NCI-H2107 (cell line): ENCODE measurements around the gene TMPRSS3.

Experiments
- DNase-seq: peaks from one replicate; lab custom pipeline; 2025; lab: John Stamatoyannopoulos, UW

The TMPRSS3 gene

DNA sequence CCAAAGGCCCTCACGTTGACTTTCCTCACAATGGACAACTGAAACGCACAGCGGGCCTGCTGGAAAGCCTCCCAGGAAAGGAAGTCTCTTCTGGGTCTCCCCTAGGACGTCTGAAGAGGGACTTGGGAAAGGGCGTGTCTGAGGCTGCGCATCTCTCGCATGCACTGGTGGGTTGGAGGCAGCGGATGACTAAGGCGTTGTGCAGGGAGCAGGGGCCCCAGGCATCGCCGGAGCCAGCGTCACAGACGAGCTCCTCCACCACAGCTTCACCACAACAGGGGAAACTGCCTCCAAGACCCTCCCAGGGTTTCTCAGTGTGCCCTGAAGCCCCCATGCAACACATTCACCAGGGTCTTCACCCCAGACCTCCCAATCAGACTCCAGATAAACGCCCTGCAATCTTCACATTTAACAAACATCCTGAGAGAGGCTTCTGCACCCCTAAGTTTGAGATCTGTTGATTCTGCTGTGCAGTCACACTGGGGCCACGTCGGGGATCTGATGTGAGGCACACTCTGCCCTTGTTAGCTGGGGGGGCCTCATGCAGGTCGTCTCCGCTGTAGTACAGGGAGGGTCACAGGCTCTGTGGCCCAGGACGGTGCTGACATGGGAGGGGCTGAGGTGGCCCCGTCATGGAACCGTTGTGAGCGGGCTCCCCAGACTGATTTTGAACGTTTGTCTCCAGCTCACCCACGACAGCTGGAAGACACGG, 22.5 kb downstream of the TMPRSS3 start:
- DNase-seq, result no peak

DNA sequence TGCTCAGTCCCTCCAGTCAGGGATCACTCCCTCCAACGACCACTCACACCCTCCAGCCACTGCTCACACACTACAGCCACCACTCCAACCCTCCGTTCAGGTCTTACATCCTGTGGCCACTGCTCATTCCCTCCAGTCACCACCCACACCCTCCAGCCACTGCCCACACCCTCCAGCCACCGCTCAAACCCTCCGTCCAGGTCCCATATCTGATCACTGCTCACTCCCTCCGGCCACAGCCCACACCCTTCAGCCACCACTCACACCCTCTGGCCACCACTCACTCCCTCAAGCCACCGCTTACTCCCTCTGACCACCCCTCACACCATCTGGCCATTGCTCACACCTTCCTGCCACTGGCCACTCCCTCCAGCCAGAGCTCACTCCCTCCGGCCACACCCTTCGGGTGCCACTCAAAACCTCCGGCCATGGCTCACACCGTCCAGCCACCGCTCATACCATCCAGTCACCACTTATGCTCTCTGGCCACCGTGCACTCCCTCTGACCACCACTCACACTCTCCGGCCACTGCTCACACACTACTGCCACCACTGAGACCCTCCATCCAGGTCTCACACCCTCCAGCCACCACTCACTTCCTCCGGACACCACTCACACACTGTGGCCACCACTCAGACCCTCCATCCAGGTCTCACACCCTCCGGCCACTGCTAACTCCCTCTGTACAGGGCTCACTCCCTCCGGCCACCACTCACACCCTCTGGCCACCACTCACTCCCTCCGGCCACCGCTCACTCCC, 24.8 kb downstream of the TMPRSS3 start:
- no peak for DNase-seq

DNA sequence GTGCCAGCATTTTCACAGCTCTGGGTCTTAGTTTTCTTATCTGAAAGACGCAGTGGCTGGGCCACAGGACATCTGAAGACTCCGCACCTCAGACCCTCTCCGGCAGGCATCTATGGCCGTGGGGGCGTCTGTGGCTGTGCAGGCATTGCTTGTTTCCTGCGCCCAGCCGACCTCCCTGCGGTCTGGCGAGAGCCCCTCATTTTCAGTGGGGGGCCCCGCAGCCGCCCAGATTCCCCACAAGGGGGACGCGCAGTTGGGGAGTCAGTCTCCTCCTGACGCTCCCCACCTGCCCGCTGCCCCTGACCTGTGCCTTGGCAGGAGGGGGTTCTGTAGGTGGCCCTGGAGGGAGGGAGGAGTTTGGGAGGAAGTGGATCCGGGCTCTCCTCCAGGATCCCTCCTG, 26.0 kb downstream of the TMPRSS3 start:
- no peak for DNase-seq

DNA sequence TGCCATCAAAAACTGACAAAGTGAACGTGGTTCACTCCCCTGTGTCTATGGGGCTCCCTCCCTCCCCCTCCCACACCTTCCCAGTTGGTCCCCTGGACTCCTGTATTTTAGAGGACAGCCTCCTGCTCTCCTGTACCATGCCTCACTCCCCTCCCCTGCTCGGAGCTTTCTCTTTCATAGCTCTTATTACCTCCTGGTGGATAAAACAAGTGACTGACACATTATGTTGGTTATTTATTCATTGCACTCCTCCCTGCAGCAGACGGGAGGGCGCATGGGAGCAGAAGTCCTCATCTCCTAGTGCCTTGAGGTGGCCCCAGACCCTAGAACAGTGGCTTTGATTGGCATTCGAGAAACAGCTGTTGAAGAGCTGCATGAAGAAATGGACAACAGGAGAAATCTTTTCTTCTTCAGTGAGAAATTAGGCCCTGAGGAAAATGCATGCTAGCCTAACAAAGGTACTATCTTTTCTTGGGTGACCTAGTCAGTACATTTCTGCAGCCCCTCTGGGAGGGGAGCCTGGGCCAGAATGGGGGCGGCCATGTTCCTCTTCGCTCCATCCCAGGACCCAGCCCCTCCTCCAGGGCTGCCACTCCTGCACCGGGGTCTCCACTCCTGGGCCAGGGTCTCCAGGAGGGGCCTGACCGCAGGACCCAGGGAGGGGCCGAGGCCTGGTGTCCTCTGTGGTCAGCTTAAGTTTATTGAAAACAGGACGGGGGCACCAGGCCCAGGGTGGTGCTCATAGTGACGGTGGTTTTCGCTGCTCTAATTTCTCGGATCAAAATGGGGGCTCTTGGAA, 28.3 kb downstream of the TMPRSS3 start:
- no peak for DNase-seq

DNA sequence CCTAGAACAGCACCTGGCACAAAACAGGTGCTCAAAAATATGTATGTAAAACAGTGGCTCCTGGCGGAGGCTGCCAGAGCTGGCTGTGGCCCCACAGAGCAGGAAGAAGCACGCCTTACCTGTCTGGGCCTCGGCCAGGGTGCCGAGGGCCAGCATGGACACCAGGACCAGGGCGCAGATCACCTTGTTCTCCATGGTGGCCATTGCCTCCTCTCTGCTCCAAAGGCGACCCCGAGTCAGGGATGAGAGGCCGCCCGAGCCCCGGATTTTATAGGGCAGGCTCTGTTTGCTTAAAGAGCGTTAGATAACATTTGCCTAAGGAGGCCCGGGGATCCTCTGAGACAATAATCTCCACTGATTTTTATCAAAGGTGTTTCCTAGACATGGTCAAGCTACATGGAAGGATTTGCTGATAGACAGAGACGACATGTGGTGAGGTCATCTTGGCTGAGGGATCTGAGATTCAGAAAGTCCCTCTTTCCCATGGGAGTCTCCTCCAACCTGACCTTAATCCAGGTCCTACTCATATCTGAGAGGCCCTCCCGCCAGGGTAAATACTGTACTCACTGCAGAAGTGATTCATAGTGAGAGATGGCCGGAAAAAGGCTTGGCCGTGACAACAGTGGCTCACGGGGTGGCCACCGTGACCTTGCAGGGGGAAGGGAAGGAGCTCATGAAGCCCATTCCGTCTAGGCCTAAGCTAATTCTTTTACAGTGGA, 29.4 kb downstream of the TMPRSS3 start, which contains the start of gene TFF1:
TSS of gene TFF1 (minus strand) at position 244 of the 719 bp plus-strand sequence. CDS start at position 204, 40 bp downstream.
- DNase-seq, result no peak

DNA sequence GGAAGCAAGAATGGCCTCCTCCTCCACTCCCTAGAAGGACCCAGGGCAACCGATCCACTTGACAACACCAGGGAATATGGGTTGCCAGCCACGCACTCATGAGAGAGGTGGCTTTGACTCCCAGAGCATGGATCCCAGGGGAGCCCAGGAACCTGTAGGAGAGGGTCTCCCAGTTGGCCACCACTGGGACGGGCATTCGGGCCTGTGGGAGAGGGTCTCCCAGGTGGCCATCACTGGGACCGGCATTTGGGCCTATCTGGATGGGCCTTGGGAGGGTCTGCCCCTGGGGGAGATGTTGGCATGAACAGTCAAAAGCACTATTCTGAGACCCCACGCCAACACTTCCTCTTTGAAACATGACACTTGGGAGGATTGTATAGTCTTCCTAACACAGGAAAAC, 30.1 kb downstream of the TMPRSS3 start:
- DNase-seq, result no peak

DNA sequence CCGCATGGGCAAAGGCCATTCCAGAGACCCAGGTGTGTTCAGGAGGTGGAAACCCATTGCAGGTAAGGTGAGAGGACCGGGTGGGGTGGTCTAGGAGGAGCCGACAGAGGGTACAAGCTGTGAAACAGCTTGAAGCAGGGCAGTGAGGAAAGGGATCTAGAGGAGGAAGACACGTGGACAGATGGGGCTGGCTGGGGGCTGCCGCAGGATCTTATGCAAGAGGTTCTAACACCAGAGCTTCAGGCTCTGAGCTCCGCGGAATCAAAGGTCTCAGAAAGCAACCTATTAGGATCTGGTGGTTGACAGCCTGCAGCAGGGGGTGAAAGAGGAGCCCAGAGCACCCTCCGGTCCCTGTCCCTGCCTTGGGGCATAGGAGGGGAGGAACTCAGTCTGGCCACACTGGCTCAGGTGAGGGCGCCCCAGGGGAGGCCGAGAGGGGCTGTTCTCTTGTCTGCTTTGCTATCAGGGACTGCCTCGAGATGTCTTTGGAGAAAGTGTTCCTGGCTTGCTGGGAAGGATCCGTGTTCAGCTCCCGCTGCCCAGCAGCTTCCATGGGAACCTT, 31.5 kb downstream of the TMPRSS3 start:
- no peak for DNase-seq

DNA sequence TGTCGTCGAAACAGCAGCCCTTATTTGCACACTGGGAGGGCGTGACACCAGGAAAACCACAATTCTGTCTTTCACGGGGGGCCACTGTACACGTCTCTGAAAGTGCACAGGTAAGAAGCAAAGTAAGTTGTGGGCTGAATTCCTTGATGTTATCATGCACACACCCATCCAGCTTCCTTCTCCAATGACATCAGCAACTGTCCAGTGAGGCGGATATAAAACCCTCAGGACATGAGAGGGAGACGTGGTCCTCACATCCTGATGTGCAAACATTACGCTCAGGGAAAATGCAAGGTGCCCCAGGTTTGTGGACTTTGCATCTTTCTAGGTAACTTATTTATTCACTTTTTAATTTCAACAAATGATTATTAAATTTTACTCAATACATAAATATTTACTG, 32.5 kb downstream of the TMPRSS3 start:
- DNase-seq, result no peak

DNA sequence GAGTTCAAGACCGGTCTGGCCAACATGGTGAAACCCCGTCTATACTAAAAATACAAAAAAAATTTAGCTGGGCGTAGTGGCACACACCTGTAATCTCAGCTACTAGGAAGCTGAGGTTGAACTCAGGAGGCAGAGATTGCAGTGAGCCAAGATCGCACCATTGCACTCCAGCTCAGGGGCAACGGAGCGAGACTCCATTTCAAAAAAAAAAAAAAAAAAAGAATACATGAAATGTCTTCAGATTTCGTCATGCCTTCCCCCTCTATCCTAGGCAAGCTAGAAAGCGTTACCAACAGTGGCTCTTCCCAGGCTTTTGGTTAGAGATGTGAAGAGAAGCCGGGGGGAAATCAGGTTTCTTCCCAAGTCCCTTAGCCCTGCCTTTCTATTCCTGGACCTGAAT, 33.2 kb downstream of the TMPRSS3 start:
- no peak for DNase-seq

DNA sequence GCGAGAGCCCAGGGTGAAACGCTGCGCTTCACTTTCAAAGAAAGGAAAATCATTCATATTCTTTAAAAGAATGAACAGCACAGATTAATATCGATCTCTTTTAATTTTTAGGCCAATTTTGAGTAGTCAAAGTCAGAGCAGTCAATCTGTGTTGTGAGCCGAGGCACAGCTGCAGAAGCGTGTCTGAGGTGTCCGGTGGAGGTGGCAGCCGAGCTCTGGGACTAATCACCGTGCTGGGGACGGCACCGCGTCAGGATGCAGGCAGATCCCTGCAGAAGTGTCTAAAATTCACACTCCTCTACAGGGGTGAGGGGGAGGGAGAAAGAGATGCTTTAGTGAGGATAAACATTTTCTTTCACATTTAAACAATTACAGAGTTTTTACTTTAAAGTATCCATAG, 33.7 kb downstream of the TMPRSS3 start:
- DNase-seq, result no peak

DNA sequence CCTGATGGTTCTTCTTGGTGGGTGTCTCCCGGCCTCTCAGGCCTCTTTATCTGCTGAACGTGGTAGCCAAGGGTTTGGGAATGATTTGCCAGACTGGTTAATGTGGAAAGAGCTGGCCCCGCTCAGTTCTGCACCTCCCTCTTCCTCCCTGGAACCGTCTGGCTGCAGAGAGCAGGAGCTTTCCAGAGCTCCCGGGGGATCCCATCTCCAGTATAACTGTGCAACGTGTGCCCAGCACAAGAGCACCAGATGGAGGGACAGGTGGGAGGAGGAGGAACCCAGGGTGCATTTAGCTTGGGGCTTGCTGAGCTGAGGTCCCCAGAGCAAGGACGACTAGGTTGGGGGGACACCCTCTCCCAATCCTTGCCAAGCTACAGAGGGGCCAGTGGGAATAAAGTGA, 34.6 kb downstream of the TMPRSS3 start:
- DNase-seq, result no peak

DNA sequence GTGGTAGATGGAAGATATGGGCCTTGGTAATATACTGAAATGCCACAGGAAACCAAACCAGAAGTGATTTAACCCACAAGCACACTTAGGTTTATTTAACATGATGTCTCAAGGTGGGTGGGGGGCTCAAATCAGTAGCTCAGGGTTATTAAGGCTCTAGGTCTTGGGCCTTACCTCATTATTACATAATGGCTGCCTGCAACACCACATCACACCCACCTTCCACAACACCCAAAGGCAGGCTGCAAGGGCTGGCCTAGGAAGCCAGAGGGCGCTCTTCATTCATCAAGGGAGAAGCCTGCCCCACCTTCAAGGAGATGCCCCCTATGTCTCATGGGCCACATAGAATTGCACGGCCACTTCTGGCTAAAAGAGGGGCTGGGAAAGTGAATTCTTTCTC, 35.5 kb downstream of the TMPRSS3 start:
- DNase-seq, result no peak

DNA sequence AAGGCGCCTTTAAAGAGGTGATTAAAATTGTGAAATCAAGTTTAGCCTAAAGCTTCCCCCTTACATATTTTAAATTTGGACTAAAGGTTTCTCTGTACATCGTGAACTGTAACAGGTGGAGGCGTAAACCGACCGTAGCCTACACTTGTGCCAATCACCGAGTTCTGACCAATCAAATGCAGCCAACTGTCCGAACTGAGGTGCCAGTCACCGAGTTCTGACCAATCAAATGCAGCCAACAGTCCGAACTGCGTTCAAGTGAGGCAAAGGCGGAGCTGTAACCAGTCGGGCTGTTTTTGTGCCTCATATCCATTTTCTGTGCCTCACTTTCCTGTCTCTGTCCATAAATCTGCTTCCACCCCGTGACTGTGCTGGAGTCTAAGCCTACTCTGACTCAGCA, 36.9 kb downstream of the TMPRSS3 start:
- no peak for DNase-seq

DNA sequence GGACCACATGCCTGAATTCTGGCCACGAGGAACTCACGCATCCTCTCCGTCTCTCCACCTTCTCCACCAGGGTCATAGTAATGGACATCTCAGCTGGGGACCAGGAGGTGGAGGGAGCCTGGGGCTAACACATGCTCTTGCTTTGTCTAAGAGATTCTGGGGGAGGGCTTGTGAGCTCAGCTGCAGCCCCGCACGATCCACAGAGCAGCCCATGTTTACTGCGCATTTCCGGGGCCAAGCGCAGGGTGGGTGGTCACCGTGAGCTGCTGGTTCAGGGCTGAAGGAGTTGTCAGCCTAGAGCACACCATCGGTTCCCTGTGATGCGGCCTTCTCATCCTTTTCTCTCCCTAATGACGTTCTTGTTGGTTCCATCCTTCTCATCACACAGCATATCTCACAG, 37.6 kb downstream of the TMPRSS3 start:
- no peak for DNase-seq

DNA sequence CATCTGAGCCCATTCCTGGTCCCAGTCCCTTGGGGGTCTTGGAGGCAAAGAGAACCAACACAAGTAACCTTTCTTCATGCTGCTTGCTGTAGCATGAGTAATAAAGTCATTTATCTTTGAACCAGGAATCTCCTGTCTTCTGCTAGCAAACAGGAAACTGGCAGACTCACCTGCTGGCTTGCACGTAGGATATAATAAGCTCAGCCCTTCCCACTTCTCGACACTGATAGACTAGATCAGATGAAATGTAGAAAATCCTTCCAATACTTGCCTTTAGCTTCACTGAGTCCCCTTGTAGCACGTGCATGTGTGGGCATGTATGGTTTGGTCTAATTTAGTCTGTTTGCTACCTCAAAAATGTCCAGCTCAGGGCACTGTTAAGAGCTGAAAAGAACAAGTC, 38.5 kb downstream of the TMPRSS3 start:
- DNase-seq, result no peak

DNA sequence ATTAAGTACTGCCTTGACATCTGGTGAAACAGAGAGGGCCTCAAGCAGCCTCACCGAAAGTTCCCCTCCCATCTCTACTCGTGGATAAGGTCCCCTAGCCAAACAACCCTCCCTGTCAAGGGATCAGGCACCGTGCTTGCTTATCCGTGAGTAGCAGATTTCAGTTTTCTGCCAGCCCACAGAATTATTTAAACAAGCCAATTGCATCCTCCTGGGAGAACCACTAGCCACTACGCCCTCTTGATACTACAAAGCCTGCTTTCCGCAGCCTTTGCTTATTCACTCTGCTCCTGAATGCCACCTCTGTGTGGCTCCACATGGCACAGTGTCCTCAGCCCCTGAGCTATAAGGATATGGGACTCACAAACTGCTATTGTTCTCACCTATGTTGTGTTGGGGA, 39.2 kb downstream of the TMPRSS3 start:
- DNase-seq, result no peak

DNA sequence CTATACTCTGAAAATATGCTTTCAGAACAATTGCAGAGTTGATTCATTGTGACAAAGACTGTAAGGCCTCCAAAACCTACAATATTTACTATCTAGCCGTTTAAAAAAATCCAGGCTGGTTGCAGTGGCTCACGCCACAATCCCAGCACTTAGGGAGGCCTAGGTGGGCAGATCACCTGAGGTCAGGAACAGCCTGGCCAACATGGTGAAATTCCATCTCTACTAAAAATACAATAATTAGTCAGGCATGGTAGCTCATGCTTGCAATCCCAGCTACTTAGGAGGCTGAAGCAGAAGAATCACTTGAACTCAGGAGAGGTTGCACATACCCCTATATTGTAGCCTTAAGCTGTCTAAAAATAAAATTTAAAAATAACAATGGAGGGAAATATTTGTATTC, 39.8 kb downstream of the TMPRSS3 start:
- no peak for DNase-seq

DNA sequence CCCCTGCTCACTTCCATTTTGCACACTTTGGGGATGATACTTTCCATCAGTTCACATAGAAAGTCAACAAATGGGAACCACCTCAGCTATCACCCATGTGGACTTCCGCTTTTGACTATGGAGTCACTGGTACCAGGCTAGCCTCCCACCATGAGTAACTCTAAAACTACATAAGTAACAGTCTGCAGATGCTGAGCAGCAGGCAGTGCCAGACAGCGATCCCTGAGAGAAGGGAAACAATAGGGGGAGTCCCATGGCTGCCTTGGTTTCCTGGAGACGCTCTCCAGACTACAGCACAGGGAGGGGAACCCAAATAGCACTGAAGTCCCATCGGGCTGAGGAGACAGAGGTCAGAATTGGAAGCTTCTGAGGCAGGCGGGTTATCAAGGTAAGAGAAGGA, 42.2 kb downstream of the TMPRSS3 start:
- no peak for DNase-seq

DNA sequence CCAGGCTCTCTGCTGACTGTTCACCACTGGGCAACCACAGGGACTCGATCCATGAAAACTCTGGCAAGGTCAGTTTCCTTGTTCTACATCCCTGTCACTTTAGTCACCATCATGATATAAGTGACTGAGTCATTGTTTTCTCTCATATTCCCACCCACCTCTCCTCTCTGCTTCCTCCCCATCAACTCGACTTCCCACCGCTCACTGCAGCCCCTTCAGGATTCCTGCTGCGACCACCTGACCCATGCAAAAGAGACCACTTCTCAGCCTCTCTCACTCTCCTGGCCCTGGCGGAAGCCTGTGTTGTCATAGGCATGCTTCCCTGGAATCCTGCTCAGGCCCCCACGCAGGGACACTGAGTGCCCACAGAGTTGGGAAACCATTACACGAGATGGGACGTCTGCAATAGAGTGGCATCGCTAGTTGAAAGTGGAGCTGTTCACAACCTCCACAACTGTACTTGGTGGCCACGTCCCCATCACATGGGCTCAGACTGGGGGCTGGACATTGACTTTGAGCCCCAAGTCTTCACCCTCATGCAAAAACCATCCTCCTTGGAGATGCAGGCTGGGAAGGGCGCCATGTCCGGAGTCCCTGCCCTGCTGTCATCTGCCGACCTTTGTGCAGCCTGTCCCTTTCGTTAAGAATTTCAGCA, 43.3 kb downstream of the TMPRSS3 start:
- DNase-seq, result no peak

DNA sequence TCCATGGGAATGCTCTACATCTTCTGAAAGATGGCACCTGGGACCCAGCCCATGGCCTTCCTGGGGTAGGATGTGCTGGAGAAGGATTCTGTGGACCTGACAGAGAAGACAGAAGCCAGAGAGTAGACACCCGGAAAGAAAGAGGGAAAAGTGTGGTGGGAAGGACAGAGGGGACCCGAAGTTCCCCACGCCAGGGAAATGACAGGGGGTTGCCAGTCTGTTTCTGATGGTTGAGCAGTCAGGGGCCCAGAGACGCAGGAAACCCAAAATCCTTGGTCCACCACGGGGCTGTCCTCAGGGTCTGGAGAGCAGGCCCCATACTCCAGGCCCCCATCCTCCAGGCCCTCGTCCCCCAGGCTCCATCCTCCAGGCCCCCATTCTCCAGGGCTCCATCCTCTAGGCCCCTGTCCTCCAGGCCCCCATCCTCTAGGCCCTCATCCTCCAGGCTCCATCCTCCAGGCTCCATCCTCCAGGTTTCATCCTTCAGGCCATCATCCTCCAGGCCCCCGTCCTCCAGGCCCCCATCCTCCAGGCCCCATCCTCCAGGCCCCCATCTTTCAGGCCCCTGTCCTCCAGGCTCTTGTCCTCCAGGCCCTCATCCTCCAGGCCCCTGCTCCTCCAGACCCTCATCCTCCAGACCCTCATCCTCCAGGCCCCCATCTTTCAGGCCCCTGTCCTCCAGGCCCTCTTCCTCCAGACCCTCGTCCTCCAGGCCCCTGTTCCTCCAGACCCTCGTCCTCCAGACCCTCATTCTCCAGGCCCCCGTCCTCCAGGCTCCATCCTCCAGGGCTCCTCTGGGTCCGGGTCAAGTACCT, 44.0 kb downstream of the TMPRSS3 start:
- no peak for DNase-seq
